Measurements from ENCODE around the gene HPSE2.

HPSE2 gene

GRCh38 chr10:98422182-98422581, 813.5 kb downstream of the HPSE2 start:
- no peak for DNase-seq

- no peak for DNase-seq
These were observed 814.9 kb downstream of the HPSE2 start for GRCh38 chr10:98420786-98421185.

GRCh38 chr10:98419469-98420261, 816.0 kb downstream of the HPSE2 start:
- no peak for DNase-seq

- DNase-seq: no peak
These were observed 816.8 kb downstream of the HPSE2 start for GRCh38 chr10:98418665-98419468.

GRCh38 chr10:98417973-98418664, 817.5 kb downstream of the HPSE2 start:
- no peak for DNase-seq

GRCh38 chr10:98417481-98417959, 818.1 kb downstream of the HPSE2 start:
- DNase-seq: no peak

- DNase-seq: no peak
These were observed 818.9 kb downstream of the HPSE2 start for GRCh38 chr10:98416606-98417388.

GRCh38 chr10:98415731-98416119, 819.9 kb downstream of the HPSE2 start:
- DNase-seq: no peak

- peak; percentile 53 for DNase-seq
These were observed 820.5 kb downstream of the HPSE2 start, which contains the start of gene PYROXD2 for GRCh38 chr10:98414932-98415730. TSS of gene PYROXD2 (minus strand) at chr10:98415182. CDS start at chr10:98415135, 47 bp downstream.

GRCh38 chr10:98414578-98414931, 821.1 kb downstream of the HPSE2 start:
- DNase-seq: no peak

GRCh38 chr10:98411768-98412167, 823.9 kb downstream of the HPSE2 start:
- DNase-seq: no peak

- no peak for DNase-seq
These were observed 824.5 kb downstream of the HPSE2 start for GRCh38 chr10:98411166-98411565.

GRCh38 chr10:98410759-98411158, 824.9 kb downstream of the HPSE2 start:
- no peak for DNase-seq

GRCh38 chr10:98410135-98410743, 825.4 kb downstream of the HPSE2 start:
- no peak for DNase-seq

- DNase-seq: no peak
These were observed 826.9 kb downstream of the HPSE2 start for GRCh38 chr10:98408799-98409198.

GRCh38 chr10:98407744-98408241, 827.9 kb downstream of the HPSE2 start:
- DNase-seq: no peak

All from activated gamma-delta T cell treated with Interleukin-2 at 50 U/mL for 16 hours (primary cell).